GM12878 (cell line): ENCODE results near the gene CLDN6. TPM values are rescaled to one million over a fixed set of nuclear protein-coding genes. Genes with fewer than 3 reads are reported as not detected.

Experiments
- MEF2A ChIP-seq: IDR thresholded peaks from 2 replicates; pipeline ENCODE4 v1.6.1; 2011; ENCODE audit warnings: low read depth, mild to moderate bottlenecking, low read length, moderate library complexity; ENCODE audit not compliant: insufficient read depth
- MYB ChIP-seq: fragments of 150-350 bp; IDR thresholded peaks from 2 replicates; pipeline ENCODE4 v1.6.1; 2014; ENCODE audit warnings: mild to moderate bottlenecking, low read depth, low read length, borderline replicate concordance
- SIN3A ChIP-seq: IDR thresholded peaks from 2 replicates; pipeline ENCODE4 v1.6.1; 2012; ENCODE audit warnings: low read depth, low read length, improper control_type of control experiment
- SUZ12 ChIP-seq: fragments of 200-600 bp; sonication (generic); IDR thresholded peaks from one replicate; pipeline ENCODE4 v1.6.1; 2018; ENCODE audit warnings: antibody characterized with exemption, mild to moderate bottlenecking; ENCODE audit not compliant: unreplicated experiment
- TCF3 ChIP-seq: IDR thresholded peaks from 2 replicates; pipeline ENCODE4 v1.6.1; 2012; ENCODE audit warnings: low read depth, mild to moderate bottlenecking, low read length, borderline replicate concordance; ENCODE audit not compliant: insufficient read depth
- WRNIP1 ChIP-seq: IDR thresholded peaks from 2 replicates; pipeline ENCODE4 v1.6.1; 2011; ENCODE audit warnings: low read depth, low read length, improper control_type of control experiment, borderline replicate concordance
- polyA plus RNA-seq, 11 experiments: library from polyadenylated mRNA; depleted of rRNA in 4 of 11; unstranded in 6 of 11; stranded (reverse) in 5 of 11; fragments of >200 nt; fragmentation: Nextera tagmentation in 4 of 11; fragmentation: Illumina TruSeq in 1 of 11; extraction: Ambion mirVana in 4 of 11; extraction: Trizol in 1 of 11; gene quantifications; 1 replicate in 1 of 11; 2 replicates in 10 of 11; pipeline versions ENCODE4 v1.2.1 to v1.2.3, GENCODE V29; 2011 to 2016; ENCODE audit warnings: inconsistent platforms in 2 of 11, missing spikeins in 2 of 11, low read depth in 1 of 11
- total RNA-seq, 4 experiments: library from RNA; depleted of rRNA in 3 of 4; stranded (reverse); fragments of >200 nt in 3 of 4; fragmentation: Illumina TruSeq in 1 of 4; extraction: Trizol in 1 of 4; gene quantifications; 2 replicates each; pipeline versions ENCODE4 v1.2.1 to v1.2.3, GENCODE V29; 2013 to 2021
- TF ChIP-seq, protein P1 (sequence below), 3 experiments: IDR thresholded peaks in 2 of 3; conservative IDR thresholded peaks in 1 of 3; 2 replicates each; pipeline ENCODE4 v1.5.1; 2011; ENCODE audit warnings: low read depth in 3 of 3, low read length in 3 of 3, mild to moderate bottlenecking in 3 of 3, control low read depth in 2 of 3, moderate library complexity in 2 of 3, inconsistent platforms in 1 of 3, mixed read lengths in 1 of 3; ENCODE audit not compliant: control insufficient read depth in 2 of 3, insufficient read depth in 1 of 3; ENCODE audit errors: extremely low read depth in 1 of 3
- TF ChIP-seq, protein P2 (sequence below): fragments of 450-650 bp; IDR thresholded peaks from 2 replicates; pipeline ENCODE4 v1.6.1; 2017; ENCODE audit warnings: mild to moderate bottlenecking, moderate library complexity
- TF ChIP-seq, protein P3 (sequence below): IDR thresholded peaks from 2 replicates; pipeline ENCODE4 v1.6.1; 2012; ENCODE audit warnings: mild to moderate bottlenecking, low read depth, low read length
- TF ChIP-seq, protein P4 (sequence below): fragments of 450-650 bp; formaldehyde crosslinking; IDR thresholded peaks from 2 replicates; pipeline ENCODE4 v1.4.0; 2020; ENCODE audit warnings: mild to moderate bottlenecking, moderate library complexity
- TF ChIP-seq, protein P5 (sequence below): IDR thresholded peaks from 2 replicates; pipeline ENCODE4 v1.6.1; 2011; ENCODE audit warnings: borderline replicate concordance, low read depth, mild to moderate bottlenecking, moderate library complexity, mixed read lengths, low read length; ENCODE audit not compliant: insufficient read depth; ENCODE audit errors: extremely low read length
- TF ChIP-seq, protein P6 (sequence below): fragments of 450-650 bp; IDR thresholded peaks from 2 replicates; pipeline ENCODE4 v1.6.1; 2017; ENCODE audit warnings: mild to moderate bottlenecking

The CLDN6 gene
- total and polyA plus RNA-seq, 10 of the 15 experiments (the other 5 are each of a cell fraction or from before 2014, with no cell fraction given) = 0.15 to 0.26 (median 0.23) TPM; not detected in 7

DNA sequence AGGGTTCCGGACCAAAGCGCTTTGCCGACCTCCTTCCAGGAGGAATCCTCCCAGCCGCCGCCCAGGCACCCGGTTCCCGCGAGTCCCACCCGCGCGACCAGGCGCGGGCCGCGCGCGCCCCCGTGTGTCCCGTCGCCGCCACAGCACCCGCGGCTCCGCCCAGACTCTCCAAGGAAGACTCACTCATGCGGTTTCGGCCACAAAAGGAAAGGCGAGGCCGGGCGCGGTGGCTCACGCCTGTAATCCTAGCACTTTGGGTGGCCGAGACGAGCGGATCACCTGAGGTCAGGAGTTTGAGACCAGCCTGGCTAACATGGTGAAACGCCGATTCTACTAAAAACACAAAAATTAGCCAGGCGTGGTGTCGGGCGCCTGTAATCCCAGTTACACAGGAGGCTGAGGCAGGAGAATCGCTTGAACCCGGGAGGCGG is 34.3 kb downstream of the CLDN6 start (continued):
- TF ChIP-seq, protein P1, sequence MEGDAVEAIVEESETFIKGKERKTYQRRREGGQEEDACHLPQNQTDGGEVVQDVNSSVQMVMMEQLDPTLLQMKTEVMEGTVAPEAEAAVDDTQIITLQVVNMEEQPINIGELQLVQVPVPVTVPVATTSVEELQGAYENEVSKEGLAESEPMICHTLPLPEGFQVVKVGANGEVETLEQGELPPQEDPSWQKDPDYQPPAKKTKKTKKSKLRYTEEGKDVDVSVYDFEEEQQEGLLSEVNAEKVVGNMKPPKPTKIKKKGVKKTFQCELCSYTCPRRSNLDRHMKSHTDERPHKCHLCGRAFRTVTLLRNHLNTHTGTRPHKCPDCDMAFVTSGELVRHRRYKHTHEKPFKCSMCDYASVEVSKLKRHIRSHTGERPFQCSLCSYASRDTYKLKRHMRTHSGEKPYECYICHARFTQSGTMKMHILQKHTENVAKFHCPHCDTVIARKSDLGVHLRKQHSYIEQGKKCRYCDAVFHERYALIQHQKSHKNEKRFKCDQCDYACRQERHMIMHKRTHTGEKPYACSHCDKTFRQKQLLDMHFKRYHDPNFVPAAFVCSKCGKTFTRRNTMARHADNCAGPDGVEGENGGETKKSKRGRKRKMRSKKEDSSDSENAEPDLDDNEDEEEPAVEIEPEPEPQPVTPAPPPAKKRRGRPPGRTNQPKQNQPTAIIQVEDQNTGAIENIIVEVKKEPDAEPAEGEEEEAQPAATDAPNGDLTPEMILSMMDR (IDR thresholded peaks at IDR 0.05 in 2 of 3, conservative IDR thresholded peaks at IDR 0.05 in 1 of 3; ENCODE audit: control insufficient read depth in 2 of 3, extremely low read depth in 1 of 3, insufficient read depth in 1 of 3, low read depth in 3 of 3, low read length in 3 of 3) = peak; percentile 82 to 90 (median 83)
- TF ChIP-seq, protein P2, sequence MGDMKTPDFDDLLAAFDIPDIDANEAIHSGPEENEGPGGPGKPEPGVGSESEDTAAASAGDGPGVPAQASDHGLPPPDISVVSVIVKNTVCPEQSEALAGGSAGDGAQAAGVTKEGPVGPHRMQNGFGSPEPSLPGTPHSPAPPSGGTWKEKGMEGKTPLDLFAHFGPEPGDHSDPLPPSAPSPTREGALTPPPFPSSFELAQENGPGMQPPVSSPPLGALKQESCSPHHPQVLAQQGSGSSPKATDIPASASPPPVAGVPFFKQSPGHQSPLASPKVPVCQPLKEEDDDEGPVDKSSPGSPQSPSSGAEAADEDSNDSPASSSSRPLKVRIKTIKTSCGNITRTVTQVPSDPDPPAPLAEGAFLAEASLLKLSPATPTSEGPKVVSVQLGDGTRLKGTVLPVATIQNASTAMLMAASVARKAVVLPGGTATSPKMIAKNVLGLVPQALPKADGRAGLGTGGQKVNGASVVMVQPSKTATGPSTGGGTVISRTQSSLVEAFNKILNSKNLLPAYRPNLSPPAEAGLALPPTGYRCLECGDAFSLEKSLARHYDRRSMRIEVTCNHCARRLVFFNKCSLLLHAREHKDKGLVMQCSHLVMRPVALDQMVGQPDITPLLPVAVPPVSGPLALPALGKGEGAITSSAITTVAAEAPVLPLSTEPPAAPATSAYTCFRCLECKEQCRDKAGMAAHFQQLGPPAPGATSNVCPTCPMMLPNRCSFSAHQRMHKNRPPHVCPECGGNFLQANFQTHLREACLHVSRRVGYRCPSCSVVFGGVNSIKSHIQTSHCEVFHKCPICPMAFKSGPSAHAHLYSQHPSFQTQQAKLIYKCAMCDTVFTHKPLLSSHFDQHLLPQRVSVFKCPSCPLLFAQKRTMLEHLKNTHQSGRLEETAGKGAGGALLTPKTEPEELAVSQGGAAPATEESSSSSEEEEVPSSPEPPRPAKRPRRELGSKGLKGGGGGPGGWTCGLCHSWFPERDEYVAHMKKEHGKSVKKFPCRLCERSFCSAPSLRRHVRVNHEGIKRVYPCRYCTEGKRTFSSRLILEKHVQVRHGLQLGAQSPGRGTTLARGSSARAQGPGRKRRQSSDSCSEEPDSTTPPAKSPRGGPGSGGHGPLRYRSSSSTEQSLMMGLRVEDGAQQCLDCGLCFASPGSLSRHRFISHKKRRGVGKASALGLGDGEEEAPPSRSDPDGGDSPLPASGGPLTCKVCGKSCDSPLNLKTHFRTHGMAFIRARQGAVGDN = no peak
- TF ChIP-seq, protein P3, sequence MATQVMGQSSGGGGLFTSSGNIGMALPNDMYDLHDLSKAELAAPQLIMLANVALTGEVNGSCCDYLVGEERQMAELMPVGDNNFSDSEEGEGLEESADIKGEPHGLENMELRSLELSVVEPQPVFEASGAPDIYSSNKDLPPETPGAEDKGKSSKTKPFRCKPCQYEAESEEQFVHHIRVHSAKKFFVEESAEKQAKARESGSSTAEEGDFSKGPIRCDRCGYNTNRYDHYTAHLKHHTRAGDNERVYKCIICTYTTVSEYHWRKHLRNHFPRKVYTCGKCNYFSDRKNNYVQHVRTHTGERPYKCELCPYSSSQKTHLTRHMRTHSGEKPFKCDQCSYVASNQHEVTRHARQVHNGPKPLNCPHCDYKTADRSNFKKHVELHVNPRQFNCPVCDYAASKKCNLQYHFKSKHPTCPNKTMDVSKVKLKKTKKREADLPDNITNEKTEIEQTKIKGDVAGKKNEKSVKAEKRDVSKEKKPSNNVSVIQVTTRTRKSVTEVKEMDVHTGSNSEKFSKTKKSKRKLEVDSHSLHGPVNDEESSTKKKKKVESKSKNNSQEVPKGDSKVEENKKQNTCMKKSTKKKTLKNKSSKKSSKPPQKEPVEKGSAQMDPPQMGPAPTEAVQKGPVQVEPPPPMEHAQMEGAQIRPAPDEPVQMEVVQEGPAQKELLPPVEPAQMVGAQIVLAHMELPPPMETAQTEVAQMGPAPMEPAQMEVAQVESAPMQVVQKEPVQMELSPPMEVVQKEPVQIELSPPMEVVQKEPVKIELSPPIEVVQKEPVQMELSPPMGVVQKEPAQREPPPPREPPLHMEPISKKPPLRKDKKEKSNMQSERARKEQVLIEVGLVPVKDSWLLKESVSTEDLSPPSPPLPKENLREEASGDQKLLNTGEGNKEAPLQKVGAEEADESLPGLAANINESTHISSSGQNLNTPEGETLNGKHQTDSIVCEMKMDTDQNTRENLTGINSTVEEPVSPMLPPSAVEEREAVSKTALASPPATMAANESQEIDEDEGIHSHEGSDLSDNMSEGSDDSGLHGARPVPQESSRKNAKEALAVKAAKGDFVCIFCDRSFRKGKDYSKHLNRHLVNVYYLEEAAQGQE = no peak
- TF ChIP-seq MEF2A (no peak), SUZ12 (no peak), TCF3 (no peak), MYB (no peak), SIN3A (no peak), WRNIP1 (no peak)
- TF ChIP-seq, protein P4, sequence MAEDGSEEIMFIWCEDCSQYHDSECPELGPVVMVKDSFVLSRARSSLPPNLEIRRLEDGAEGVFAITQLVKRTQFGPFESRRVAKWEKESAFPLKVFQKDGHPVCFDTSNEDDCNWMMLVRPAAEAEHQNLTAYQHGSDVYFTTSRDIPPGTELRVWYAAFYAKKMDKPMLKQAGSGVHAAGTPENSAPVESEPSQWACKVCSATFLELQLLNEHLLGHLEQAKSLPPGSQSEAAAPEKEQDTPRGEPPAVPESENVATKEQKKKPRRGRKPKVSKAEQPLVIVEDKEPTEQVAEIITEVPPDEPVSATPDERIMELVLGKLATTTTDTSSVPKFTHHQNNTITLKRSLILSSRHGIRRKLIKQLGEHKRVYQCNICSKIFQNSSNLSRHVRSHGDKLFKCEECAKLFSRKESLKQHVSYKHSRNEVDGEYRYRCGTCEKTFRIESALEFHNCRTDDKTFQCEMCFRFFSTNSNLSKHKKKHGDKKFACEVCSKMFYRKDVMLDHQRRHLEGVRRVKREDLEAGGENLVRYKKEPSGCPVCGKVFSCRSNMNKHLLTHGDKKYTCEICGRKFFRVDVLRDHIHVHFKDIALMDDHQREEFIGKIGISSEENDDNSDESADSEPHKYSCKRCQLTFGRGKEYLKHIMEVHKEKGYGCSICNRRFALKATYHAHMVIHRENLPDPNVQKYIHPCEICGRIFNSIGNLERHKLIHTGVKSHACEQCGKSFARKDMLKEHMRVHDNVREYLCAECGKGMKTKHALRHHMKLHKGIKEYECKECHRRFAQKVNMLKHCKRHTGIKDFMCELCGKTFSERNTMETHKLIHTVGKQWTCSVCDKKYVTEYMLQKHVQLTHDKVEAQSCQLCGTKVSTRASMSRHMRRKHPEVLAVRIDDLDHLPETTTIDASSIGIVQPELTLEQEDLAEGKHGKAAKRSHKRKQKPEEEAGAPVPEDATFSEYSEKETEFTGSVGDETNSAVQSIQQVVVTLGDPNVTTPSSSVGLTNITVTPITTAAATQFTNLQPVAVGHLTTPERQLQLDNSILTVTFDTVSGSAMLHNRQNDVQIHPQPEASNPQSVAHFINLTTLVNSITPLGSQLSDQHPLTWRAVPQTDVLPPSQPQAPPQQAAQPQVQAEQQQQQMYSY (CRISPR knock-in tag) = no peak
- TF ChIP-seq, protein P5, sequence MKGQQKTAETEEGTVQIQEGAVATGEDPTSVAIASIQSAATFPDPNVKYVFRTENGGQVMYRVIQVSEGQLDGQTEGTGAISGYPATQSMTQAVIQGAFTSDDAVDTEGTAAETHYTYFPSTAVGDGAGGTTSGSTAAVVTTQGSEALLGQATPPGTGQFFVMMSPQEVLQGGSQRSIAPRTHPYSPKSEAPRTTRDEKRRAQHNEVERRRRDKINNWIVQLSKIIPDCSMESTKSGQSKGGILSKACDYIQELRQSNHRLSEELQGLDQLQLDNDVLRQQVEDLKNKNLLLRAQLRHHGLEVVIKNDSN = no peak
- TF ChIP-seq, protein P6, sequence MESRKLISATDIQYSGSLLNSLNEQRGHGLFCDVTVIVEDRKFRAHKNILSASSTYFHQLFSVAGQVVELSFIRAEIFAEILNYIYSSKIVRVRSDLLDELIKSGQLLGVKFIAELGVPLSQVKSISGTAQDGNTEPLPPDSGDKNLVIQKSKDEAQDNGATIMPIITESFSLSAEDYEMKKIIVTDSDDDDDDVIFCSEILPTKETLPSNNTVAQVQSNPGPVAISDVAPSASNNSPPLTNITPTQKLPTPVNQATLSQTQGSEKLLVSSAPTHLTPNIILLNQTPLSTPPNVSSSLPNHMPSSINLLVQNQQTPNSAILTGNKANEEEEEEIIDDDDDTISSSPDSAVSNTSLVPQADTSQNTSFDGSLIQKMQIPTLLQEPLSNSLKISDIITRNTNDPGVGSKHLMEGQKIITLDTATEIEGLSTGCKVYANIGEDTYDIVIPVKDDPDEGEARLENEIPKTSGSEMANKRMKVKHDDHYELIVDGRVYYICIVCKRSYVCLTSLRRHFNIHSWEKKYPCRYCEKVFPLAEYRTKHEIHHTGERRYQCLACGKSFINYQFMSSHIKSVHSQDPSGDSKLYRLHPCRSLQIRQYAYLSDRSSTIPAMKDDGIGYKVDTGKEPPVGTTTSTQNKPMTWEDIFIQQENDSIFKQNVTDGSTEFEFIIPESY = no peak
